ENCODE data around the gene CRELD2.

Gene CRELD2

GRCh38 chr22:49968831-49969661 lies 50.6 kb downstream of the CRELD2 start:
- peak; percentile 10 for DNase-seq (ENCODE audit: low spot score)

- DNase-seq (ENCODE audit: low spot score): peak; percentile 6
These were observed 51.5 kb downstream of the CRELD2 start for GRCh38 chr22:49969751-49970527.

GRCh38 chr22:49970528-49971231 lies 52.2 kb downstream of the CRELD2 start:
- peak; percentile 85 for DNase-seq (ENCODE audit: low spot score)

- peak; percentile 66 for DNase-seq (ENCODE audit: low spot score)
These were observed 53.1 kb downstream of the CRELD2 start for GRCh38 chr22:49971232-49972162.

- peak; percentile 23 for DNase-seq (ENCODE audit: low spot score)
These were observed 54.0 kb downstream of the CRELD2 start for GRCh38 chr22:49972163-49973017.

GRCh38 chr22:49973018-49973961 lies 54.9 kb downstream of the CRELD2 start:
- no peak for DNase-seq (ENCODE audit: low spot score)

- peak; percentile 52 for DNase-seq (ENCODE audit: low spot score)
These were observed 57.3 kb downstream of the CRELD2 start for GRCh38 chr22:49975543-49976389.

GRCh38 chr22:49976439-49977175 lies 58.2 kb downstream of the CRELD2 start:
- DNase-seq (ENCODE audit: low spot score): peak; percentile 3

Data from iPS-NIHi11 (cell line).